HG03520 (cell line): Measurements from ENCODE around the gene PRKCD.

Experiments
- ATAC-seq: cut with Tn5 transposase; IDR thresholded peaks from one replicate; pipeline ENCODE4 v1.9.1; 2021; ENCODE audit warnings: mild to moderate bottlenecking, moderate library complexity; ENCODE audit not compliant: unreplicated experiment

Gene PRKCD

DNA sequence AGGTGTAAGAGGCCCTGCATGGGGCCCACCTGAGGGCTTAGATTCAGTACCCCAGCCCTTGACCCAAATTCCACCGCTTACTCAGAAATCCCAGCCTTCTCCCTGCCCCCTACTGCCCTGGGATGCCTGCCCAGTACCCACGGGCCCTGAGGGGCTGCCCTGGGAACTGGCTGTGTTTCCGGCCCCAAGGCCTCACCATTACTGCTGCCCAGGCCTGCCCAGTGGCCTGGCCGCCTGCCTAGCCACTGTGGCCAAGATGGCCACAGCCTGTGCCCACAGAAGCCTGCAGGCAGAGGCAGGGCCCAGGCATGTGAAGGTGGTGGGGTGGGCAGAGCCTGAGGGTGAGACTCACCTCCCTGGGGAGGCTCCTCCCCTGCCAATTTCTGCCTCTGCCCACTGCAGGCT is 6.1 kb upstream of the PRKCD start:
- no peak for ATAC-seq

- no peak for ATAC-seq
Measured at GRCh38 chr3:53155760-53156159, 5.2 kb upstream of the PRKCD start.

GRCh38 chr3:53156368-53156834 is 4.6 kb upstream of the PRKCD start:
- ATAC-seq, result no peak

GRCh38 chr3:53157974-53158580 is 2.9 kb upstream of the PRKCD start:
- ATAC-seq, result no peak

DNA sequence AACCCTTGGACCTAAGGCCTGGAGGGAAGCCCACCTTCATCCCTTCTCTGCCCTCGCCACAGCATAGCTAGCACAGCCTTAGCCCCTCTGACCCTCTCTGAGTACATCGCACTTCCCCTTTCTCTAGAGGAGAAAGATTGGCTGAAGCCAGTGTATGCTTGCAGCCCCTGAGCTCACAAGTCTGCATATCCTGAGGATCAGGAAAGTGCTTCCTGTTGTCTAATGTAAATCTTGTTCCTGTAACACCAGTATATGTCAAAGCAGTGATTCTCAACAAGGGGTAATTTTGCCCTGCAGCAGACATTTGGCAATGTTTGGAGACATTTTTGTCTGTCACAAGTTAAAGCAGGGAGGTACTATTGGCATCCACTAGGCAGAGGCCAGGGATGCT is 2.2 kb upstream of the PRKCD start:
- ATAC-seq, result no peak

DNA sequence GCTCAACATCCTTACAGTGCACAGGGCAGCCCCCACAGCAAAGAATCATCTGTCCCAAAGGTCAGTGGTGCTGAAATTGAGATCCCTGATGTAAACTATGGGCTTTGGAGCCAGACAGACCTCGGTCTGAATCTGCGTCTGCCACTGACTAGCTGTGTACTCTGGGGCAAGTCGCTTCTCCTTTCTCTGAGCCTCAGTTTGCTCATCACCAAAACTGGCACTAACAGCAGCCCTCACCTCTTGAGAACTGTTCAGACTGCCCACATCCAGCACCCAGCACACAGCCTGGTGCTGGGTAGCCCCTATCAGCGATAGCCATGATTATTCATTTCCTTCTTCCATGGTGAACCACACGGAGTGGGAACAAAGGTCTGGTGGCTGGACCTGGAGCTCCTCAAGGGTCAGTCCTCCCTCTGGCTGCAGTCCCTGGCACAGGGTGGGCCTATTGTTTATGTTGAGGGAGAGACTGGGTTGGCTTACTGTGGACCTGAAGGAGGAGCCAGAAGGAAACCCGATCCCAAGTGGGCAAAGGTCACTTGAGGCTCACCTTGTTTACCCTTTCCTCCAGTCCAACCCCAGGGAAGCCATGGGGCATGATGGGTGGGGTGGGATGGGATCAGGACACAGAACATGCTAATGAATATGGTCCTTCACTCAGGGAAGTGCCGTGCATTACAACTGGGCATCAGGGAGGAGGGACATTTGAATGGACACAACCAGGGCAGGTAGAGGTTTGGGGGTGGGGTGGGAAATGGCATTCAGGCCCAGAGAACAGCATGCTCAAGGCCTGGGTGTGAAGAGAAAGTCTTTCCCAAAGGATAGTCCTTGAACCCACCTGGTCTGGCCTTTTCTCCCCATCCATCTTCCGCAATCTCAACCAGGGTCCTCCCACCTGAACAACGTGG is 1.6 kb upstream of the PRKCD start:
- ATAC-seq, result no peak

- no peak for ATAC-seq
Measured at GRCh38 chr3:53160061-53160659, 849 bp upstream of the PRKCD start.

- ATAC-seq, result no peak
Measured at GRCh38 chr3:53161450-53161819, 426 bp downstream of the PRKCD start.

GRCh38 chr3:53161820-53162671 is 1.0 kb downstream of the PRKCD start:
- no peak for ATAC-seq

DNA sequence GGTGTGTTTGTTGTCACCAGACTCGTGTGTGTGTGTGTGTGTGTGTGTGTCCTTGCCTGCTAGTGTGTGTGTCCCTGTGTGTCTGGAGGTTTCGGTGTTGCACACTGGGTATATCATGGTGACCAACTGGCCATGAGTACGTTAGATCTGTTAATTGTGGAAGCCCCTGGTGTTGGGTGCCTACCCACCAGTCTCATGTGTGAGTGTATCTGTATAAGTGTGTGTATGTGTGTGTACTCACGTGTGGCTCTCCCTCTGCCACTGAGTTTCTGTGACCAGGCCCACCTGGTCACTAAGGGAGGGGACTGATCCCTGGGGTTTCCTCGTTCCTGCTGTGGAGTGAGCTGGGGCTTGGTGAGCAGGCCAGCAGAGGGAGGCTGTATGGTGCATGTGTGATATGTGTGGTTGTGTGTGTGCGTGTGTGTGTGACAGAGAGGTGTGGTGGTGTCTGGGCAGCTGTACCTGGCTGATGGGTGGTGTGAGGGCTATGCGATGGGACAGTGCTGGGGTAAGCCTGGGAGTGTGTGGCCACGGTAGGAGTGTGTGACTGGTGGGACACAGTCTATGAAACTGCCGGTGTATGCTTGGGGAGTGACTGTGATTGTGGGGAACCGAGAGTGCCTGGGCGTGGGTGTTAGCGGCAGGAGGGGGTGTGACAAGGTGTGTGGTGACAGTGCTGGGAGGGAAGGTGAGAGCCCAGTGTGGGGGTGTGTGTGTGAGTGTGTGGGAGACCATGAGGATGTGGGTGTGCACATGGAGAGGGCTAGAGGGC is 1.8 kb downstream of the PRKCD start:
- no peak for ATAC-seq

GRCh38 chr3:53163444-53164387 is 2.7 kb downstream of the PRKCD start:
- no peak for ATAC-seq

DNA sequence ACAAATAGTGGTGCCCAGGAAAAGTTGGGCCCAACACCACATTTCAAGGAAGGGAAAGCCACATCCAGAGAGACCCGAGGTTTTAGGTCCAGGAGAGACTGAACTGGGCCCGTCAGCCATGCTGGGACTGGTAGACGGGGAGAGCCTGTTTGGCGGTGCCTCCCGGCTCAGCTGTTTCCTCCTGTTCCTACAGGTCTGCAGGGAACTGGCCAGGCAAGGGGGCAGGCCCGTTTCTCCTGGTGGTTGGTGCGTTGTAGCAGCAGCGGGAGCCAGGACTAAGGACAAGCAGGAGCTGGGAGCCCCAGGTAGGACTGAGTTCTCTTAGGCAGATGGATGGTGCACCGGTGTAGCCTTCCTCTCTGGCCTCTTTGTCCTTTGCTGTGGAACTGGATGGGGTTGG is 3.9 kb downstream of the PRKCD start:
- no peak for ATAC-seq

DNA sequence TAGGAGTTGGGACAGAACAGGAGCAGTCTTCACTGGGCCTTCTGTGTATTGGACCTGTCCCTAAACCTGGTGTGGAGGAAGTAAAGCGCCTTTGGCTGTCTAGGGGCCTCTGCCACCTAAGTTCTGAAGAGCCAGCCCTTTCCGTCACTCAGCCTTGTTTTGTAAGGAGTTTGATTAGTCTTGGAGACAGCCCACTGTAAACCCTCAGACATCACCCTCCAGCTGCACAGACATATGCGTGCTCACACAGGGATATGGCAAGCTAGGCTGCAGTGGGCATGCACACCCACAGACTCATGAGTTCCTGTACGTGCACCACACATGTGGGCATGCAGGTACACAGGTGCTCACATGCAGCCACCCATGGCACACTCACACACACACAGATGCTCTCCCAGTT is 5.2 kb downstream of the PRKCD start:
- no peak for ATAC-seq

DNA sequence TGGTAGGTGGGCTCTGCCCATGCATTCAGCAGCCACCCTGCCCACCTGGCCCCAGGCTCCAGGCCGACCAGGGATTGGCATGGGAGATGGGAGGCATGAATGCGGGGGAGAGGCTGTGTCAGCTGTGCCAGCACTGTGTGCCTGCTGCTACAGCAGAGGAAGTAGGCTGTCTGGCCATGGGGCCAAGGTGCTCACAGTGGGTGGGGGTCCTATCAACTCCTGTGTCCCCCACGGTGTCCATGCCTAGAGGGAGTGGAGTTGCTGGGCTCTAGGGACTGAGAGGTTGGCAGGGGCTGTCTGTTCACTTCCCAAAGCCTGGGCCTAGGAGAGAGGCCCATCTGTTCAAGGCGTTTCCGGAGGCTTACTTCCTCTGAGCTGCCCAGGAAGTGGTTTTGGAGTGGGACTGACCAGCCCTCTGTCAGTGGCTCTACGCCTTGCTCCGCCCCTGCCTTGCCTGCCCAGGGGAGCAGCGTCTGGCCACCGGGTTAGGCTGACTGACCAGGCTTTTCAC is 5.8 kb downstream of the PRKCD start:
- no peak for ATAC-seq

GRCh38 chr3:53167418-53168174 is 6.6 kb downstream of the PRKCD start:
- no peak for ATAC-seq

GRCh38 chr3:53168175-53168923 is 7.3 kb downstream of the PRKCD start:
- ATAC-seq, result no peak

- no peak for ATAC-seq
Measured at GRCh38 chr3:53169045-53169831, 8.2 kb downstream of the PRKCD start.
